T1000 (cell line): Measurements from ENCODE around the gene ADGRV1.
"Not testable (repeated sequence)": the region's sequence is repeated elsewhere in the genome, so short reads cannot be mapped to it uniquely, and the experiment has no call there.

ENCODE experiments used
- DNase-seq: peaks from one replicate; lab custom pipeline; 2025; ENCODE audit warnings: mixed read lengths; lab: John Stamatoyannopoulos, UW

ADGRV1 gene

DNA sequence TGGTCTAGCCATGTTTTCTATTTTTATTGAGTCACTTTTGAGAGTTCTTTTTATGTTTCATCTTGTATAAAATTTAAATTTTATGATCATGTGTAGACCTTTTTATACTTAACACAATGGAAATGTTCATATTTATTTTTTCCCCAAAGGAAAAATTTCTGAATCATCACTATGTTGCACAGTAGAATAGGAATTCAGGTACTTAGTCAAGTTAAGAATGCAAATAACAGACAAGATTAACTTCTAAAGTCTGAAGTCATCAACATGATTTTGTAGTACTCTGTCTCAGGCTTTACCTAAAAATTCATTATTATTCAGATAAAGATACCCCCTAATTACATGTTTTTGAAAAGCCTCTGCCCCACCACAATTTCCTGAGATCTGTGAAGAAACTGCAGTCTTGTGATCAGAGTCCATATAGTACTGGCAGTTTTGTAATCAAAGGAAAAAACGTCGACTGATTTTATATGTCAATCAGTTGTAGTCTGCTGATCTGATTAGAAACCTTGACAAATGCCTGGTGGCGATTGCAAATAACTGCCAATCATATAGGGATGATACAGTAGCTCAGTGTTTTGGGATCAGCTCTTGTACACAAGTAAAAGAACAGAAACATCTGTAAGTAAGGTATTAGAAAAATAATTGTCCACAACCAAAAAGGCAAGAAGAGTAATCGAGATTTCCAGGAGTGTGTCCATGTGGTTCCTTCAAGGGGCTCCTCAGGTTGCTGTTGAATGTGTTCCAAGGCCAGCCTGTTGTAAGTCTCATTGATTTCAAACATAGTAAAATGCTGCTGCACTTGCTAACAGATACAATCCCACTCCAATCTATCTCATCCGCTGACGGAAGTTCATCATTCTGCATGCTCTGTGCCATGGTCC, 472.2 kb downstream of the ADGRV1 start:
- DNase-seq, result no peak

DNA sequence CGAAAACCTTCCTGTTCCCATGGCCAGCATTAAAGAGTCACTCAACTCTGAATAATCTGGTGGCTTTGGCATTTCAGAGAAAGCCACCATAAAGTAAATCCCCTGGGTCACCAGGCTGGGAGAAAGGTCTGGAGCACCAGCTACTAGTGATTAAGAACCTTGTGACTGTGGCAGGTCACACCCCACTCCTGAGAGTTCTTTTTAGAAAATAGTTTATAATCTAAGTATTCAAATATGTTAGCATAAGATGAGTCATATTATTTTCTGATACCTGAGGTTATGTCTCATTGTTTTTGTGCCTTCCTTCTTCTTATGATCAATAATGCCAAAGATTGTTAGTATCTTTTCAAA, 472.8 kb downstream of the ADGRV1 start:
- DNase-seq, result no peak

DNA sequence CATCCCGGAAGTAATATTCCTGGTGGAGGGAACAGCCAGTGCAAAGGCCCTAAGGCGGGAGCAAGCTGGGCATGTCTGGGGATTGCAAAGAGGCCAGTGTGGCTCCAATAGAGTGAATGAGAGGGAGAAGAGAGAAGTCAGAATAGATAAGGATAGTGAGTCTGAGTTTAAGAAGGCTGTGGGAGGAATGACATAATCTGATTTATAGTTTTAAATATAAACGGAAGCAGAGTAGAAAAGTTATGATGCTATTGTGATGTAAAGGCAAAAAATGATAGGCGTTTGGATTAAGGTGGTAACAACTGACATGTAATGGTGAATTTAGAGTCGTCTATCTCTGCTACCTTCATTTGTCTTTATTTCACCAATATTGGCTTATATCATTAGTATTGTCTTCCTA, 473.5 kb downstream of the ADGRV1 start:
- no peak for DNase-seq

DNA sequence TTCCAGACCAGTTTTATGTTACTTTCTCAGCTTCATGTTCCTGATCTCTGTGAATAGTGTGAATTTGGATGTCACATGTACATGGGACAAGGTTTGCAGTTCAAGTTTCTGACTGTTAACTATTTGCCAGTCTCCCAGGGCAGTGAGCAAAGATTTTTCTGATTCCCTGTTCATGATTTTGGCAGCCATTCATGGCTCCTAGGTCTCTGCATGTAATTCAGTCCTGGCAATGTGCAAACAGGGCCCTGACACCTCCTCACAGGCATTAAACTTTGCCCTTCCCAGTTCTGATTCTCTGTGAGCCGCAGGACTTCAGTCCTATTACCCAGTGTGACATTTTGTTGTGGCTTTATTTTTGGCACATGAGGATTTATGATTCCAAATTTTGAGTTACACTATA, 474.8 kb downstream of the ADGRV1 start:
- no peak for DNase-seq

DNA sequence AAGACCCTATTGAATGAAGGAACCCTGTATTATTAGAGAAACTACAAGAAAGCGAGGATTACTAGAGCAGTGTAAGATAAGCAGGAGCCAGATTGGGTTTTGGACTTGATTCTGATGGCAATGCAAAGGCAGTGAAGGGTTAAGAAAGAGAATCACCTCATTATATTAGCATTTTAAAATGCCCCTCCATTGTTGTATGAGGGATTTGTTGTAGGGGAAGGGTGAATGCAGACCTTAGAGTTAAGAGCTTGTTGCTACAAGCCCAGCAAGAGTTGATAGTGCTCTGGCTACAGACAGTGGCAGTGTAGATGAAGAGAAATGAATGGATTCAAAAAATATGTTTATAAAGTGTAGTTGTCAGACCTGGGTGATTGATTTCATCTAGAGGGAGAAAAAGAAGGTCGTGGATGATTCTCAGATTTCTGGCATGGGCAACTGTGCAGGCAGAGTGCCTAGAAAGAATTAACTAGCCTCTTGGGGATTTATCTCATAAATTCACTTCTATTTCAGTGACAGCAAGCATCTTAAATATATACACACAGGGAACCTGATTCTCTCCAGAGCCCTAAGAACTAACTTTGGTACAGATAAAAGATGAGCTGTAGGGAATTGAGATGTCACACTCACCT, 479.7 kb downstream of the ADGRV1 start:
- DNase-seq, result no peak

DNA sequence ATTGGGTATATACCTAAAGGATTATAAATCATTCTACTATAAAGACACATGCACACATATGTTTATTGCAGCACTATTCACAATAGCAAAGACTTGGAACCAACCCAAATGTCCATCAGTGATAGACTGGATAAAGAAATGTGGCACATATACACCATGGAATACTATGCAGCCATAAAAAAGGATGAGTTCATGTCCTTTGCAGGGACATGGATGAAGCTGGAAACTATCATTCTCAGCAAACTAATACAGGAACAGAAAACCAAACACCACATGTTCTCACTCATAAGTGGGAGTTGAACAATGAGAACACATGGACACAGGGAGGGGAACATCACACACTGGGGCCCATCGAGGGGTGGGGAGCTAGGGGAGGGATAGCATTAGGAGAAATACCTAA, 482.5 kb downstream of the ADGRV1 start:
- not testable (repeated sequence) for DNase-seq

DNA sequence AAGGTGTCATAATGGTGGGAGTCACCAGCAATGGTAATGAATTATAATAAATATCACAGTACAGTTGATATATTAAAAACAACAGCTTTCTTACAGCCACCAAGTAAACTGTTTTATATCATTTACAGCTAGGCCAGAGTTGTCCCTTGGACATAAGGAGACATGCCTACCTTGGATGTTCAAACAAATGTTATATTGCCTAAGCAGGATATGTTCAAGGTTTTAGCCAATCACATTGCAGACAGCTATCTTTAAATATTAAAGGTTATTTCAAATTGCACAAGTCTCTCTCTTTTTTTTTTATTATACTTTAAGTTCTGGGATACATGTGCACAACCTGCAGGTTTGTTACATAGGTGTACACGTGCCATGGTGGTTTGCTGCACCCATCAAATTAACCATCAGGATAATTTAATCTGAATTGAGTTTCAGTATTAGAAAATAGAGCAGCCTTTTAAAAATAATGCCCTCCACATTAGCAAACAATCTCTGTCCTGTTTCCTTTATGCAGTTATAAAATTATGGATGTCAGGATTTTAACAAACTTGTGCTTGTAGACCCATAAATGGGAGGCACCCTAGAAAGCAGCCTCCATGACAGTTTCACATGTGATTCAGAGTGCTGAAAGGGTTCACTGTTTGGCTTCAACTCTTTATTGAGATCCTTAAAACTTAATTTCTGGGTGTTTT, 483.8 kb downstream of the ADGRV1 start:
- no peak for DNase-seq

DNA sequence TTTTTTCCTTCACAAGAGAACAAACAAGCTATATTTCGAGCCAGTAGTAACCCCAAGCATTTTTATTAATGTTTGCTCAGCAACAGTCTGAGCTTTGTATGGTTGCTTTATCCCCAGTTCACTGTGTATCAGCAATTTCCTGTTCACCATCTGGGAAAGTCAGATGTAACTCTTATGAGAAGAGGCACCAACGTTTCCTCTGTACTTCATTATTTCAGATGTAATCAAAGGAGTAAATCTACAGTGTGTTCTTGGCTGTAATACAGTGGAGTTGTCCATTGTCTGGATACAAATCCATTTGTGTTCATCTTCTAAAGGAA, 484.3 kb downstream of the ADGRV1 start:
- no peak for DNase-seq

DNA sequence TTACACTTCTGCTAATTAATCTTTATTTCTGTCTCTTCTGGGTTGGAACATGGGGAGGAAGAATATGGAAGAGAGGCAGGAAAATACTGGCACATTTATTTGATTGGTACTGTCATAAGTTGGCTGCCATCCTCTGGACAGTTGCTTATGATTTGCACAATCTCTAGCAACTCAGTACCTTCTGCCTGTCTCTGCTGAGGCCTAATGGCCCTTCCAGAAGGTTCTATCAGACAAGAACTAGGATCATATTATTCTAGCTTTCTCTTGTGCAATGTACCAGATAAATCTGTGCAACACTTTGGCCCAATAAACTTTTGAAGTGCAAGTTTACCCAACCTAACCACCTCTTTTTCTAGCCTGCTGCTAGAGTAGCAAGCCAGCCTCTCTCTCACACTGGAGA, 489.5 kb downstream of the ADGRV1 start:
- DNase-seq, result no peak

DNA sequence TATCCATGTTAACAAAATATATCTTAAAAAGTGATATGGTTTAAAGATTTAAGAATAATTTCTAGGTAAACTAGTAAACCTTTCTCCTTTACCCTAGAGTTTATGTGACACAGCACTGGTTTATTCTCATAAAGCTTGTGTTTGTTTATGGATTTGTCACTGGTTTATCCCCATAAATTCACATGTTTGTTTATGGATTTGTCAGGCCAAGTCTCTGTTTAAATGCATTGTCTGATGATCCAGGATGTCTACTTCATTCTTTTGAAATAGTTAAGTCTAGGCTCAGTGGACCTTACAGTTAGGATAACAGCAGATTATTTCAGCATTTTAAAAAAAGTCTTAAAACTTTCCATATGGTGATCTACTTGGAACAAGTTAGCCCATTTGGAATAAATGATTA, 490.5 kb downstream of the ADGRV1 start:
- DNase-seq, result no peak

DNA sequence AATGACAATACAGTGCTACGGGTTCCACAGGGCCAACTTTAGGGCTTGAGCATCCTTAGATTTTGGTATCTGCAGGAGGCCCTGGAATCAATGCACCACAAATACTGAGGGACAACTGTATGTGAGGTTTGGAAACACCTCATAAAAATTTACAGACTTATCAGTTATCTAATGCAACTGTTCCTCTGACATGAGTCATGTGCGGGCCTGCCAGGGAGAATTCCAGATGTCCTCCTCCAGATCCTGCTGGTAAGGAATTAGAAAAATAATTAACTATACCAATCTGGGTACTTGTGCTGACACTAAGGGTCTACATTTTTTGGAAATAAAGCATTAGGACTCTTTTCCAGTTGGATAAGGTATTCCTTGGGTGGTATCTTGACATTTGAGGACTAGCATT, 491.2 kb downstream of the ADGRV1 start:
- no peak for DNase-seq

DNA sequence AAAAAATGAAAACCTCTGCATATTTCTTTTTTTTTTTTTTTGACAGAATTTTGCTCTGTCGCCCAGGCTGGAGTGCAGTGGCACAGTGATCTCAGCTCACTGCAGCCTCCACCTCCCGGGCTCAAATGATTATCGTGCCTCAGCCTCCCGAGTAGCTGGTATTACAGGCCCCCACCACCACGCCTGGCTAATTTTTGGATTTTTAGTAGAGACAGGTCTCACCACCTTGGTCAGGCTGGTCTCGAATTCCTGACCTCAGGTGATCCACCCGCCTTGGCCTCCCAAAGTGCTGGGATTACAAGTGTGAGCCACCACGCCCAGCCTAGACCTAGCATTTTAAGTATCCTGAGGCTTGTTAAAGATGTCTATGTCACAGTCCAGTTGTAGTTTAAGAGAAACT, 493.8 kb downstream of the ADGRV1 start:
- not testable (repeated sequence) for DNase-seq

DNA sequence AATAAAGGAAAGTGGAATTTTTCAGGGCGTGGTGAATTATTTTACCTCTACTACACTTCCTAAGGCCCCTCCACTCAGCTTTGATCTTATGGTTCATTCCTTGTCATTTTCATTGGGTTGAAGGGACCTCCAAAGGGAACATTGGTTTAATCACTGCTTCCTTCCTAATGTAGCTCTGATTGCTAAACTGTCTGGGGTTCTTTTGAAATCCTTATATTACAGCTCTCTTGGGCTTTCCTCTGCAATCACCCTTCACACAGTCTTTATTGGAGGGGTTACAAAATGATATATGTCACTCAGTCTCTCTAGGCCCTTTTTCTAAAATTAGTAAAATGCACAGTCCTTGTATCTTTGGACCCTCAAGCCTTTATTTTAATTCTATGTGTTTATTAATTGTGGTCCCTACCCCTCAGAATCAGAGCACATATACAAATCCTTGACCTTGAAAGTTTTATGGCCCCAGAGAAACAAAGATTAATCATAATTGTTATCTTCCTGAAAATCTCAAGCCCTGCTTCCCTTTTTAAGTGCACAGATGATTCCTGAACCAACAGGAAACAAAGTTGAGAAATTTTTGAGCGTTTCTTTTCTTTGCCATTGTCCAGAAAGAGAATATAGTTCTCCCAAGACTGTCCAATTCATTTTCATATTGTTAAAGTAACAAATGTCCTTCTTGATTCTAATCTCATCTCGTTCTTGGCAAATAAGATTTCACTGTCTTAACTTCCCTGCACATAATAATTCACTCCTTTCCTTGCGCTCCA, 494.6 kb downstream of the ADGRV1 start:
- DNase-seq, result no peak

DNA sequence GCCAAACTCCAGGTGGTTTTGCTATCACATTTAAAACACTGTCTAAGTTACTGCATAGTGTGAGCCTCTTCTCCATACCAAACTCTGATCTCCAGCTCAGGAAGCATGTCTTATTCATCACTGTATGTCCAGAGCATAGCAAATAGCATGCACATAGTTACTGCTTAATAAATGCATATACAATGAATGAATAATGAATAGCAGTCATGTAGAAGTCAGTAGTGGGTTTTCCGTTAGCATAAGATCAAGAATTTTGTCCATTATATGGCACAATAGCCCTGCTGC, 495.1 kb downstream of the ADGRV1 start:
- no peak for DNase-seq

DNA sequence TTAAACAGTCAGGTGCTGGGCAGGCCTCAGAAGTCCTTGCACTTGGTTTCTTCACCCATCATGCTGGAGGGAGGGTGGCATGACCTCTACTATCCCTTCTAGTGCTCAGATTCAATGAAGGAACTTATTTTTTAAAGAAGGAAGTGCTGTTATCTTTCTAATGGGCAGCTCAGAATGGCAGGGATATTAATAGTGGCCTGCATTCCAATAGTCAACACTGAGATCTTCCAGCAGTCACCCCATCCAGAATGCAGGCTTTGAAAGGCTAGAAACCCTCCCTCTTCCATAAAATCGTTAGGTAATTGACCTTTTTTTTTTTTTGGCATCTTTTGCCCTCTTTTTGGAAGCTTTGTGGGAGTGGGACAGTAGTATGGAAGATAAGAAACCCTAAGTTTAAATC, 499.6 kb downstream of the ADGRV1 start:
- DNase-seq, result no peak

DNA sequence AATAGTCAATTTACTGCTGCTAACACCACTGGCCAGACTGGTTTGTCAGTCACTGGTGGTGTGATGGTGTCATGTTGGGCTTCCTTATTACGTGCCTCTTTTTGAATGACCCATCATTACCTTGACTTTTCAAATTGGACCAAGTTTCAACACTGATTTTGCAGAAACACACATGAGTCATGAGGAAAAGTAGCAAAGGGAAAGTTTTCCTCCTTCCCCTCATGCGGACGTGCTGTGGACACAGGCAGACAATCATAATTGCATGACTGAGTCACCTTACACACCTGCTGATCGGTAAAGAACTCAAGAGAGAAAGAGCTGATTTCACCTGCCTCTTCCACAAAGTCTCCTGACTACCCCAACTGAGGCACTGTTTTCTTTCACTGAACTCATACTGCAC, 500.0 kb downstream of the ADGRV1 start:
- DNase-seq, result no peak

DNA sequence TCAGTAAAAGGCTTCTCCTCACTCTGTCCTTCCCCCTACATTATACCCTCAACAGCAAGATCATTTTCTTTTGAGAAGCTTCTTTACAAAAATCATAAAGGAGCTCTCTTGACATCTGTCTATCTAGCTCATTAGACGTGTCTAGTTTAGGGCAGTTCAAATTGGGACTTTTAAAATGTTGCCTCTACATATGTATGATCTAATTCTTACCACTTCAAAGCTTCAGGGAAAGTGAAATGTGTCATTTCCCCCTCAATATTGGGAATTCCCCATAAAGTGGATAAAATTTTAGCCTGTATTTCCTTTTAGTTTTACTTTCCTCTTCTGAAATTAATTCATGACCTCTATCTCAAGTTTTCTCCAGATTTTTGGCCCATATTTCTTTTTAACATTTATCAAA, 500.8 kb downstream of the ADGRV1 start:
- DNase-seq, result no peak

DNA sequence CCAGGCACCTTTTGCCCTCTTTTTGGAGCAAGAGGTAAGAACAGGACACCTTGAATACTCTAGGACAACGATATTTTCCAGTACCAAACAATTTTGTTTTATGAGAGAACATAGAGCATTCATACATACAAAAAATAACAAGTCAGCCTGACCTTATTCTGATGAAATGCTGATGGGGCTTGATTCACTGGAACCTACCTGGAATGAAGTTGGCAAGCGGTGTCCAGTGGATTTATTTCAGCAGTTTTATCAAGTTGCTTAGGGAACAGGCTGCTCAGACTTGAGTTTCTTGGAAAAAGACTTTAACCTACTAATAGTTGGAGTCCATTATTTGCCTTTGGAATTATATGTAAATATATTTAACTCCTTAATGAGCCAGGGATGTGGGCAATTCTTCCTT, 502.5 kb downstream of the ADGRV1 start:
- no peak for DNase-seq

DNA sequence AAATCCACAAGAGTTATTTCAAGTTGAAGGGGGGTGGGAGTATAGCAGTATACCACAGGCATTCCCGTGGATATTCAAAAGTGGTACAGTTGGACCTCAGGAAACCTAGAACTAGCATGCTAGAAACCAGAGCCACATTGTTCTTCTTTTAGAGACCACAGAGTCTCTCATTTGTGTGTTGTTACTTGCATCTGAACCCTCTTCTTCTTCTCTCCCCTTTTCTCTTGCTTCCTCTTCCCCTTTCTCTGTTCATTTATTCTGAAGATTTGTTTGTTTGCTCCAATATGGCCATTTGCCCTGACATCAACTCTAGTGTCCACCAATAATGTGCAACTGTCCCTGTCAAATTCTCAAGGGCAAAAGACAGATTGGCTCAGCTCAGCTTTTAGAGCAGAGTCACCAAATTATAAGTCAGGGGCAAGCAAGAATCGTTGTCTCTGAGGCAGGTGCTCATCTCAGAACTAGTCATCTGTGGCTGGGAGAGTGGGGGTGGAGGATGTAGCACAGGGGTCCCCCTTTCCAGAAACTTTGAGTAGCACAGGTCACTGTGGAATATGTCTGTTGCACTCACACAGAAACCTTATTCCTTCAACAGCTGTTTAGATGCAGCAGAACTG, 503.5 kb downstream of the ADGRV1 start:
- no peak for DNase-seq

DNA sequence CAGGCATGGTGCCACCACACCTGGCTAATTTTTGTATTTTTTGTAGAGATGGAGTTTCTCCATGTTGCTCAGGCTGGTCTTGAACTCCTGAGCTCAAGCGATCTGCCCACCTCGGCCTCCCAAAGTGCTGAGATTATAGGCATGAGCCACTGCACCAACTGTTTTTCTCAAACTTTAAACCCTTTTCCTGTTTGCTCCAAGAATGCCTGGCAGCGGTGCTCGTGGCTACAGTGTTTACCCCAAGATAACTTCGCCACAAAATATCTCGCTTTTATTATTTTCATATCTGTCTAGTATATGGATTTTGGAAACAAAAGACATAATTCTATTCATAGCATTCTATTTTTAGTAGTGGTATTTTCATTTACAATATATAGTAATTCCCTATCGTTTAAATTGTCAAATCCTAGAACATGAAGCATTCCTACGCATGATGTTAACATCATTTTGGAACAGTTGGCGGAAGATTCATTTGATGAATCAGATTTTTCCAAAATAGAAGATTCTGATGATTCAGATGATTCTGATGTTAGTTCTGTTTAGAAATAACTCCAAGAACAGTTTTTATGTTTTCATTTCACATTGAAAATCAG, 504.6 kb downstream of the ADGRV1 start:
- not testable (repeated sequence) for DNase-seq

DNA sequence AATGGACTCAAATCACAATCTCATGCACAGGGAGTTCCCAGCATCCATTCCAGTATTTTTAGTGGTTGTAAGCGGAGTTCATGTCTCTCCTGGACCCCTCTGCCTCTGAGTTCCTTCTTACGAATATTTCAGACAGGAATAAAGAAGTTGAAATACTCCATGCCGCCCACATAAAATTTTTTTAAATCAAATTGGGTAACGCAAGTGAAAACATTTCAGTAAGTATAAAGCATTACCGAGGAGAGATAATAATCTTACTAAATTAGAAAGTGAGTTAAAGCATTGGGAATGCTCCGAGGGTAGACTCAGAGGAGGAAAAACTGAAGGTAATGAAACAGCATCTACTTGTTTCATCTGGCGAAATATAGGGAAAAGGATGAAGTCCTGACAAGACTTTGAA, 506.9 kb downstream of the ADGRV1 start:
- DNase-seq, result no peak

DNA sequence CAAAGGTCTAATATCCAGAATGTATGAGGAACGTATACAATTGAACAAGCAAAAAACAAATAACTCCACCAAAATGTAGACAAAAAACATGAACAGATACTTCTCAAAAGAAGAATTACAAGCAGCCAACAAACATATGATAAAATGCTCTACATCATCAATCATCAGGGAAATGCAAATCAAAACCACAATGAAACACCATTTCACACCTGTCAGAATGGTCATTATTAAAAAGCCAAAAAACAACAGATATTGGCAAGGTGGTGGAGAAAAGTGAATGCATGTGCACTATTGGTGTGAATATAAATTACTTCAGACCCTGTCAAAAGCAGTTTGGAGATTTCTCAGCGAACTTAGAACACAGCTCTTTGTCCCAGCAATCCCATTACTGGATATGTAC, 510.8 kb downstream of the ADGRV1 start:
- DNase-seq, result no peak
